ENCODE measurements around the gene ARHGAP9. TPM values are rescaled to one million over a fixed set of nuclear protein-coding genes. Genes with fewer than 3 reads are reported as not detected.
"Not testable (repeated sequence)": the region's sequence is repeated elsewhere in the genome, so short reads cannot be mapped to it uniquely, and the experiment has no call there.

Gene ARHGAP9
- total and polyA plus RNA-seq, 2 donors from 2014 or later: 3.8 to 18.1 TPM

- FAIRE-seq (no peak), DNase-seq (no peak)
- H3K27me3 ChIP-seq (ENCODE audit: control insufficient read depth, insufficient read depth, low read length): no peaks in the 10 kb centered on the region
- TF ChIP-seq CTCF (IDR thresholded peaks at IDR 0.05; ENCODE audit: borderline replicate concordance, extremely low read depth, insufficient read depth): no peak
- intact Hi-C loops (cut with DNase I): no loop called here
- peaks cover 4 to 36% (median 23%) of the 10 kb centered on the region in 3 donors for H3K36me3 ChIP-seq (ENCODE audit: control insufficient read depth in 2 of 3, insufficient read depth in 3 of 3, low read length in 3 of 3)
- no peaks in the 10 kb centered on the region for H3K4me1 ChIP-seq (ENCODE audit: control insufficient read depth in 2 of 3, insufficient read depth in 2 of 3, low read depth in 1 of 3, low read length in 3 of 3)
- H3K9ac ChIP-seq (ENCODE audit: low read length in 3 of 3): no peak overlapping the region
- H3K27ac ChIP-seq (ENCODE audit: low read depth in 2 of 2, low read length in 2 of 2): no peak overlapping the region
- H3K4me3 ChIP-seq (ENCODE audit: low read length in 3 of 3): no peak overlapping the region
- no peaks in the 10 kb centered on the region for H3K9me3 ChIP-seq (ENCODE audit: control insufficient read depth in 2 of 3, insufficient read depth in 1 of 3, low read length in 3 of 3)
These were observed 17.2 kb upstream of the ARHGAP9 start for GRCh38 chr12:57496822-57497221.

GRCh38 chr12:57495051-57495701 is 15.5 kb upstream of the ARHGAP9 start:
- H3K27ac ChIP-seq (ENCODE audit: low read depth in 2 of 2, low read length in 2 of 2); FAIRE-seq; H3K27me3 ChIP-seq (ENCODE audit: control insufficient read depth, insufficient read depth, low read length); DNase-seq; H3K9me3 ChIP-seq (ENCODE audit: control insufficient read depth in 2 of 3, insufficient read depth in 1 of 3, low read length in 3 of 3); H3K4me1 ChIP-seq (ENCODE audit: control insufficient read depth in 2 of 3, insufficient read depth in 2 of 3, low read depth in 1 of 3, low read length in 3 of 3); intact Hi-C loops (cut with DNase I); H3K4me3 ChIP-seq (ENCODE audit: low read length in 3 of 3); H3K9ac ChIP-seq (ENCODE audit: low read length in 3 of 3): not testable (repeated sequence)
- H3K36me3 ChIP-seq (ENCODE audit: control insufficient read depth in 2 of 3, insufficient read depth in 3 of 3, low read length in 3 of 3): peaks cover 3 to 38% (median 18%) of the 10 kb centered on the region in 3 donors

GRCh38 chr12:57491393-57492280 is 12.0 kb upstream of the ARHGAP9 start:
- Histone ChIP-seq H3K4me3 (ENCODE audit: low read length in 3 of 3) (no peak overlapping the region), H3K9me3 (ENCODE audit: control insufficient read depth in 2 of 3, insufficient read depth in 1 of 3, low read length in 3 of 3) (no peaks in the 10 kb centered on the region), H3K27ac (ENCODE audit: low read depth in 2 of 2, low read length in 2 of 2) (no peak overlapping the region), H3K4me1 (ENCODE audit: control insufficient read depth in 2 of 3, insufficient read depth in 2 of 3, low read depth in 1 of 3, low read length in 3 of 3) (peaks cover 0 to 10% (median 0%) of the 10 kb centered on the region in 3 donors), H3K36me3 (ENCODE audit: control insufficient read depth in 2 of 3, insufficient read depth in 3 of 3, low read length in 3 of 3) (peaks cover 8 to 27% (median 8%) of the 10 kb centered on the region in 3 donors), H3K9ac (ENCODE audit: low read length in 3 of 3) (no peak overlapping the region), H3K27me3 (ENCODE audit: control insufficient read depth, insufficient read depth, low read length) (no peaks in the 10 kb centered on the region)
- intact Hi-C loops (cut with DNase I): no loop called here
- no peak for TF ChIP-seq CTCF (IDR thresholded peaks at IDR 0.05; ENCODE audit: borderline replicate concordance, extremely low read depth, insufficient read depth)
- DNase-seq: no peak
- FAIRE-seq: no peak

GRCh38 chr12:57490126-57490525 is 10.5 kb upstream of the ARHGAP9 start:
- Histone ChIP-seq H3K9ac (ENCODE audit: low read length in 3 of 3) (no peak overlapping the region), H3K4me3 (ENCODE audit: low read length in 3 of 3) (no peak overlapping the region), H3K27me3 (ENCODE audit: control insufficient read depth, insufficient read depth, low read length) (no peaks in the 10 kb centered on the region), H3K9me3 (ENCODE audit: control insufficient read depth in 2 of 3, insufficient read depth in 1 of 3, low read length in 3 of 3) (no peaks in the 10 kb centered on the region), H3K27ac (ENCODE audit: low read depth in 2 of 2, low read length in 2 of 2) (no peak overlapping the region), H3K4me1 (ENCODE audit: control insufficient read depth in 2 of 3, insufficient read depth in 2 of 3, low read depth in 1 of 3, low read length in 3 of 3) (peaks cover 0 to 10% (median 0%) of the 10 kb centered on the region in 3 donors), H3K36me3 (ENCODE audit: control insufficient read depth in 2 of 3, insufficient read depth in 3 of 3, low read length in 3 of 3) (peaks cover 8 to 27% (median 8%) of the 10 kb centered on the region in 3 donors)
- no peak for TF ChIP-seq CTCF (IDR thresholded peaks at IDR 0.05; ENCODE audit: borderline replicate concordance, extremely low read depth, insufficient read depth)
- no peak for DNase-seq
- intact Hi-C loops (cut with DNase I): no loop called here
- FAIRE-seq: no peak
